Muscle layer of duodenum (tissue), 2 donors: ENCODE measurements around the gene LLCFC1.
A peak's percentile ranks its signal among the peaks of the same experiment; 100 is the strongest.

Experiments
- H3K27ac ChIP-seq: one replicate; pipeline ENCODE4 v1.7.0; 2013; ENCODE audit warnings: mild to moderate bottlenecking, low read length
- H3K27me3 ChIP-seq: one replicate; pipeline ENCODE4 v1.7.0; 2013; ENCODE audit warnings: low read depth, mild to moderate bottlenecking, control low read depth, low read length
- H3K36me3 ChIP-seq, 2 donors: one replicate each; pipeline ENCODE4 v1.7.0; 2013; ENCODE audit warnings: low read length in 2 of 2, control low read depth in 1 of 2, mild to moderate bottlenecking in 1 of 2; ENCODE audit not compliant: insufficient read depth in 2 of 2, control insufficient read depth in 1 of 2
- H3K4me1 ChIP-seq, 2 donors: one replicate each; pipeline ENCODE4 v1.7.0; 2013; ENCODE audit warnings: low read length in 2 of 2, mild to moderate bottlenecking in 2 of 2, control low read depth in 1 of 2, moderate library complexity in 1 of 2; ENCODE audit not compliant: insufficient read depth in 2 of 2, control insufficient read depth in 1 of 2
- H3K4me3 ChIP-seq, 2 donors: one replicate each; pipeline ENCODE4 v1.7.0; 2013; ENCODE audit warnings: low read length in 2 of 2, low read depth in 1 of 2, mild to moderate bottlenecking in 1 of 2
- H3K9me3 ChIP-seq, 2 donors: one replicate each; pipeline ENCODE4 v1.7.0; 2013; ENCODE audit warnings: low read length in 2 of 2, control low read depth in 1 of 2, mild to moderate bottlenecking in 1 of 2; ENCODE audit not compliant: control insufficient read depth in 1 of 2
- donor health status: healthy.

The LLCFC1 gene

GRCh38 chr7:142913566-142913965, 25.7 kb upstream of the LLCFC1 start:
- Histone ChIP-seq H3K9me3 (no peaks in the 10 kb centered on the region), H3K36me3 (no peaks in the 10 kb centered on the region), H3K27ac (no peak overlapping the region), H3K4me3 (no peak overlapping the region), H3K27me3 (no peaks in the 10 kb centered on the region), H3K4me1 (no peaks in the 10 kb centered on the region)

- no peaks in the 10 kb centered on the region for H3K9me3 ChIP-seq
- no peaks in the 10 kb centered on the region for H3K4me1 ChIP-seq
- H3K27ac ChIP-seq = no peak overlapping the region
- H3K36me3 ChIP-seq = no peaks in the 10 kb centered on the region
- H3K27me3 ChIP-seq = no peaks in the 10 kb centered on the region
- H3K4me3 ChIP-seq = no peak overlapping the region
Observed at GRCh38 chr7:142914121-142914520, 25.2 kb upstream of the LLCFC1 start.

GRCh38 chr7:142915315-142915714, 24.0 kb upstream of the LLCFC1 start:
- no peaks in the 10 kb centered on the region for H3K4me1 ChIP-seq
- no peaks in the 10 kb centered on the region for H3K36me3 ChIP-seq
- H3K27ac ChIP-seq = no peak overlapping the region
- no peaks in the 10 kb centered on the region for H3K27me3 ChIP-seq
- H3K4me3 ChIP-seq = no peak overlapping the region
- no peaks in the 10 kb centered on the region for H3K9me3 ChIP-seq

- H3K9me3 ChIP-seq = no peaks in the 10 kb centered on the region
- no peaks in the 10 kb centered on the region for H3K27me3 ChIP-seq
- no peaks in the 10 kb centered on the region for H3K4me1 ChIP-seq
- no peak overlapping the region for H3K4me3 ChIP-seq
- no peak overlapping the region for H3K27ac ChIP-seq
- no peaks in the 10 kb centered on the region for H3K36me3 ChIP-seq
Observed at GRCh38 chr7:142916508-142916907, 22.8 kb upstream of the LLCFC1 start.

GRCh38 chr7:142917447-142917846, 21.8 kb upstream of the LLCFC1 start:
- H3K9me3 ChIP-seq = no peaks in the 10 kb centered on the region
- H3K4me3 ChIP-seq = no peak overlapping the region
- H3K27me3 ChIP-seq = no peaks in the 10 kb centered on the region
- H3K4me1 ChIP-seq = no peaks in the 10 kb centered on the region
- H3K27ac ChIP-seq = no peak overlapping the region
- H3K36me3 ChIP-seq = no peaks in the 10 kb centered on the region

GRCh38 chr7:142918901-142919300, 20.4 kb upstream of the LLCFC1 start:
- Histone ChIP-seq H3K9me3 (no peaks in the 10 kb centered on the region), H3K36me3 (no peaks in the 10 kb centered on the region), H3K4me1 (peaks cover 0 to 2% of the 10 kb centered on the region in 2 donors), H3K27me3 (no peaks in the 10 kb centered on the region), H3K4me3 (no peak overlapping the region), H3K27ac (no peak overlapping the region)

GRCh38 chr7:142919656-142920055, 19.6 kb upstream of the LLCFC1 start:
- no peaks in the 10 kb centered on the region for H3K27me3 ChIP-seq
- H3K9me3 ChIP-seq = no peaks in the 10 kb centered on the region
- no peaks in the 10 kb centered on the region for H3K36me3 ChIP-seq
- H3K27ac ChIP-seq = no peak overlapping the region
- H3K4me1 ChIP-seq = peaks cover 0 to 2% of the 10 kb centered on the region in 2 donors
- no peak overlapping the region for H3K4me3 ChIP-seq

GRCh38 chr7:142923391-142923790, 15.9 kb upstream of the LLCFC1 start:
- no peaks in the 10 kb centered on the region for H3K27me3 ChIP-seq
- H3K4me1 ChIP-seq = peaks cover 0 to 2% of the 10 kb centered on the region in 2 donors
- no peak overlapping the region for H3K27ac ChIP-seq
- no peaks in the 10 kb centered on the region for H3K36me3 ChIP-seq
- H3K9me3 ChIP-seq = no peaks in the 10 kb centered on the region
- H3K4me3 ChIP-seq = no peak overlapping the region

GRCh38 chr7:142925413-142925812, 13.9 kb upstream of the LLCFC1 start:
- no peaks in the 10 kb centered on the region for H3K36me3 ChIP-seq
- H3K4me1 ChIP-seq = peaks cover 0 to 2% of the 10 kb centered on the region in 2 donors
- no peak overlapping the region for H3K27ac ChIP-seq

GRCh38 chr7:142927085-142927745, 12.1 kb upstream of the LLCFC1 start:
- Histone ChIP-seq H3K9me3 (no peaks in the 10 kb centered on the region), H3K27me3 (no peaks in the 10 kb centered on the region), H3K4me1 (peaks cover 0 to 2% of the 10 kb centered on the region in 2 donors), H3K4me3 (no peak overlapping the region), H3K27ac (no peak overlapping the region), H3K36me3 (no peaks in the 10 kb centered on the region)

More at GRCh38 chr7:142925413-142925812, 13.9 kb upstream of the LLCFC1 start:
- H3K27me3 ChIP-seq = no peaks in the 10 kb centered on the region
- no peak overlapping the region for H3K4me3 ChIP-seq
- no peaks in the 10 kb centered on the region for H3K9me3 ChIP-seq

GRCh38 chr7:142927949-142928348, 11.3 kb upstream of the LLCFC1 start:
- Histone ChIP-seq H3K9me3 (no peaks in the 10 kb centered on the region), H3K4me3 (no peak overlapping the region), H3K36me3 (no peaks in the 10 kb centered on the region), H3K27ac (peak overlapping the region; percentile 40), H3K27me3 (no peaks in the 10 kb centered on the region), H3K4me1 (peaks cover 0 to 2% of the 10 kb centered on the region in 2 donors)

- no peak overlapping the region for H3K4me3 ChIP-seq
- no peak overlapping the region for H3K27ac ChIP-seq
- no peaks in the 10 kb centered on the region for H3K9me3 ChIP-seq
- no peaks in the 10 kb centered on the region for H3K36me3 ChIP-seq
- no peaks in the 10 kb centered on the region for H3K4me1 ChIP-seq
- H3K27me3 ChIP-seq = no peaks in the 10 kb centered on the region
Observed at GRCh38 chr7:142930126-142930730, 9.1 kb upstream of the LLCFC1 start.
